ENCODE data around the gene CASP10. TPM values are rescaled to one million over a fixed set of nuclear protein-coding genes. Genes with fewer than 3 reads are reported as not detected.

Gene CASP10
- total and polyA plus RNA-seq, 2 of the 13 experiments (the other 11 are each of a cell fraction or from before 2014, with no cell fraction given): 22.2 to 23.8 TPM

GRCh38 chr2:201233812-201234662 is 51.1 kb downstream of the CASP10 start (continued):
- TF ChIP-seq THAP9 (CRISPR knock-in tag; IDR thresholded peaks at IDR 0.05; ENCODE audit: borderline replicate concordance): no peak
- TF ChIP-seq ZNF501 (CRISPR knock-in tag; IDR thresholded peaks at IDR 0.05): 0 out of 2 replicates have a peak, but pooled peaks have one; percentile 7
- TF ChIP-seq THRA (CRISPR knock-in tag; IDR thresholded peaks at IDR 0.05; ENCODE audit: borderline replicate concordance): no peak
- TF ChIP-seq CCDC6 (CRISPR knock-in tag; IDR thresholded peaks at IDR 0.05): 0 out of 2 replicates have a peak, but pooled peaks have one; percentile 20
- TF ChIP-seq PRPF4 (IDR thresholded peaks at IDR 0.05; ENCODE audit: low read depth, low read length, poor library complexity, severe bottlenecking): no peak
- TF ChIP-seq MEIS1 (CRISPR knock-in tag; IDR thresholded peaks at IDR 0.05; ENCODE audit: borderline replicate concordance): 0 out of 2 replicates have a peak, but pooled peaks have one; percentile 55
- no peak; the same call in none of the 2 replicates for TF ChIP-seq ARID4A (CRISPR knock-in tag; IDR thresholded peaks at IDR 0.05; ENCODE audit: borderline replicate concordance)
- TF ChIP-seq ZNF564 (CRISPR knock-in tag; IDR thresholded peaks at IDR 0.05): no peak
- TF ChIP-seq TERF1 (CRISPR knock-in tag; IDR thresholded peaks at IDR 0.05): no peak
- no peak for TF ChIP-seq HMGA1 (CRISPR knock-in tag; conservative IDR thresholded peaks at IDR 0.05)
- no peak for TF ChIP-seq CBX1 (IDR thresholded peaks at IDR 0.05; ENCODE audit: low read depth)
- TF ChIP-seq TGIF2 (CRISPR knock-in tag; IDR thresholded peaks at IDR 0.05): no peak
- no peak for TF ChIP-seq TP53 (CRISPR knock-in tag; conservative IDR thresholded peaks at IDR 0.05)
- TF ChIP-seq SMAD3 (CRISPR knock-in tag; IDR thresholded peaks at IDR 0.05): no peak; the same call in 1 of the 2 replicates
- TF ChIP-seq NONO (IDR thresholded peaks at IDR 0.05): no peak
- TF ChIP-seq NONO (CRISPR knock-in tag; conservative IDR thresholded peaks at IDR 0.05): no peak
- TF ChIP-seq ZNF430 (CRISPR knock-in tag; IDR thresholded peaks at IDR 0.05): 0 out of 2 replicates have a peak, but pooled peaks have one; percentile 20
- peak; percentile 65; the same call in 1 of the 2 replicates for TF ChIP-seq BHLHE40 (IDR thresholded peaks at IDR 0.05; ENCODE audit: low read length)
- TF ChIP-seq MXI1 (IDR thresholded peaks at IDR 0.05; ENCODE audit: borderline replicate concordance, low read depth, low read length): no peak
- no peak for TF ChIP-seq ZFP36L2 (CRISPR knock-in tag; IDR thresholded peaks at IDR 0.05)

All from HepG2 (cell line).